HL-60 (cell line): ENCODE measurements around the gene OR56A4.

ENCODE experiments used
- DNase-seq, 2 experiments: peaks; one replicate each; pipeline ENCODE4 v3.0.0-alpha.2; 2010 to 2020; ENCODE audit warnings: low read depth in 1 of 2, low spot score in 1 of 2
- H3K27ac ChIP-seq: fragments of 250-450 bp; sonication (Bioruptor Pico); replicated peaks from 2 replicates; pipeline ENCODE4 v1.5.1; 2020; ENCODE audit warnings: mild to moderate bottlenecking, moderate library complexity
- H3K27me3 ChIP-seq: fragments of 250-450 bp; sonication (Bioruptor Pico); 2 replicates; pipeline ENCODE4 v1.5.1; 2021; ENCODE audit warnings: mild to moderate bottlenecking, moderate library complexity; ENCODE audit not compliant: insufficient read depth, poor library complexity, severe bottlenecking
- H3K4me3 ChIP-seq: replicated peaks from 2 replicates; pipeline ENCODE4 v1.5.1; 2011; ENCODE audit warnings: mild to moderate bottlenecking, control low read depth, low read length; ENCODE audit not compliant: insufficient read depth
- GABPA ChIP-seq: IDR thresholded peaks from 2 replicates; pipeline ENCODE4 v1.6.1; 2012; ENCODE audit warnings: low read depth
- POLR2AphosphoS5 ChIP-seq: IDR thresholded peaks from 2 replicates; pipeline ENCODE4 v1.6.1; 2012; ENCODE audit warnings: low read depth
- REST ChIP-seq: IDR thresholded peaks from 2 replicates; pipeline ENCODE4 v1.6.1; 2012; ENCODE audit warnings: low read depth; ENCODE audit not compliant: insufficient replicate concordance
- SPI1 ChIP-seq: IDR thresholded peaks from 2 replicates; pipeline ENCODE4 v1.6.1; 2012; ENCODE audit warnings: low read depth, mild to moderate bottlenecking, borderline replicate concordance
- TF ChIP-seq, protein P1 (sequence below): IDR thresholded peaks from one replicate; pipeline ENCODE4 v1.5.1; 2011; ENCODE audit warnings: low read length, control low read depth, inconsistent platforms; ENCODE audit not compliant: insufficient read depth

Gene OR56A4

GRCh38 chr11:5994791-5995190, 12.0 kb downstream of the OR56A4 start:
- TF ChIP-seq, protein P1, sequence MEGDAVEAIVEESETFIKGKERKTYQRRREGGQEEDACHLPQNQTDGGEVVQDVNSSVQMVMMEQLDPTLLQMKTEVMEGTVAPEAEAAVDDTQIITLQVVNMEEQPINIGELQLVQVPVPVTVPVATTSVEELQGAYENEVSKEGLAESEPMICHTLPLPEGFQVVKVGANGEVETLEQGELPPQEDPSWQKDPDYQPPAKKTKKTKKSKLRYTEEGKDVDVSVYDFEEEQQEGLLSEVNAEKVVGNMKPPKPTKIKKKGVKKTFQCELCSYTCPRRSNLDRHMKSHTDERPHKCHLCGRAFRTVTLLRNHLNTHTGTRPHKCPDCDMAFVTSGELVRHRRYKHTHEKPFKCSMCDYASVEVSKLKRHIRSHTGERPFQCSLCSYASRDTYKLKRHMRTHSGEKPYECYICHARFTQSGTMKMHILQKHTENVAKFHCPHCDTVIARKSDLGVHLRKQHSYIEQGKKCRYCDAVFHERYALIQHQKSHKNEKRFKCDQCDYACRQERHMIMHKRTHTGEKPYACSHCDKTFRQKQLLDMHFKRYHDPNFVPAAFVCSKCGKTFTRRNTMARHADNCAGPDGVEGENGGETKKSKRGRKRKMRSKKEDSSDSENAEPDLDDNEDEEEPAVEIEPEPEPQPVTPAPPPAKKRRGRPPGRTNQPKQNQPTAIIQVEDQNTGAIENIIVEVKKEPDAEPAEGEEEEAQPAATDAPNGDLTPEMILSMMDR = no peak
- no peak for TF ChIP-seq SPI1
- TF ChIP-seq GABPA = no peak
- no peak for TF ChIP-seq REST
- no peak for TF ChIP-seq POLR2AphosphoS5
- Histone ChIP-seq H3K4me3 (no peak overlapping the region), H3K27me3 (peaks cover 4% of the 10 kb centered on the region), H3K27ac (no peak overlapping the region)
- no peak for DNase-seq

DNA sequence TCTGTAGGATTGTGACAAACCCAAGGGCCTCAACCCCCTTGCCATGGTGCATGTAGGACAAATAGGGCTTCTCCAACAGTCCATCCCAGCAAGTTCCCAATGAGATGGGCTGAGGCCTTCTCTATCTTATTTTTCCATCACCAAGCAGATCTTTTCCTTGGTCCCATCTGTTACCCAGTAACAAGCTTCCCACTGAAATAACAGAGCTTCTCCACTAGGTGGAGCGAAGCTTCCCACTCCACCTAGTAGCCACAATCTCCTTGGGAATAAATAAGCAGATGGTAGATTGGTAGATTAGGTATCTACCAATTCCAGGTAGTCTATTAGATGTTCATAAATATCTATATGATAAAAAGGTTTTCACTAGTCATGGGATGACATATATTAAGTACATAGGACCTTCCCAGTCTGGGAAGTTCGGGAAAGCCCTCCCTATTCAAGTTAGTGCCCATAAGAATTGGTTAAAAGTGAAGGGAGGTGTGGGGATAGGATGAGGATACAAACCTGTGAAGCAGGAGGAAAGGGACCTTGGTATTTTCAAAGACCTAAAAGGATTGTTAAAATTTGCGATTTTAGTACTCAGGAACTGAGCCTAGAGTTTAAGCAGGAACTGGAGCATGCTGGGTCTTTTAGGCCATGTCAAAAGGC, 14.0 kb downstream of the OR56A4 start:
- Histone ChIP-seq H3K27ac (no peak overlapping the region), H3K4me3 (no peak overlapping the region), H3K27me3 (peaks cover 7% of the 10 kb centered on the region)
- TF ChIP-seq REST = no peak
- TF ChIP-seq POLR2AphosphoS5 = no peak
- TF ChIP-seq, protein P1 = peak; percentile 52
- DNase-seq = peak in 1 of 2 experiments; percentile 5

DNA sequence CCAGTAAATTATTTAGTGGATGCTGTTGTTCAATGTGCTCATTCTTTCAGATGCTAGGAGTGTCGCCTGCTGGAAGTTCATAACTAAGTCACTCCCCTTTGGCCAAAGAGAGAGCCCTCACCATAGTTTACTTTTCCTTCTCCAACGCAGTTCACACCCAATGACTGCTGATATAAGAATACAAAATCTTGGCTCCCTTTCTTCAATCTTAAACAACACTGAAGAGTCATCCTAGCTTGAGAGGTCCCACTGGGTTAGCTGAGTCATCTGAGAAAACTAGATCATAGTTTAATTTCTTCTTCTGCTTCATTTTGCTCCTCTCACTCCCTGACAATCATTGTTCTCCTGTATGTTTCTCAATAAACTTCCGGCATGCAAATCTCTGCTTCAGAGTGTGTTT, 14.6 kb downstream of the OR56A4 start:
- Histone ChIP-seq H3K27ac (no peak overlapping the region), H3K4me3 (no peak overlapping the region), H3K27me3 (peaks cover 6% of the 10 kb centered on the region)
- TF ChIP-seq REST (no peak), POLR2AphosphoS5 (no peak), SPI1 (no peak), GABPA (no peak)
- TF ChIP-seq, protein P1 = no peak
- no peak for DNase-seq
